HFF-Myc (cell line): Measurements from ENCODE around the gene GET4.
"Not testable (repeated sequence)": the region's sequence is repeated elsewhere in the genome, so short reads cannot be mapped to it uniquely, and the experiment has no call there.

Source experiments
- DNase-seq: peaks from one replicate; pipeline ENCODE4 v3.0.0-alpha.2; 2011; ENCODE audit warnings: low read depth; ENCODE audit errors: extremely low read depth
- H3K4me3 ChIP-seq: replicated peaks from 2 replicates; pipeline ENCODE4 v1.5.1; 2011; ENCODE audit warnings: low read depth, mild to moderate bottlenecking, control low read depth, low read length
- TF ChIP-seq, protein P1 (sequence below): IDR thresholded peaks from 2 replicates; pipeline ENCODE4 v1.5.1; 2012; ENCODE audit warnings: mild to moderate bottlenecking, low read depth, low read length, control low read depth; ENCODE audit errors: missing control alignments

GET4 gene

DNA sequence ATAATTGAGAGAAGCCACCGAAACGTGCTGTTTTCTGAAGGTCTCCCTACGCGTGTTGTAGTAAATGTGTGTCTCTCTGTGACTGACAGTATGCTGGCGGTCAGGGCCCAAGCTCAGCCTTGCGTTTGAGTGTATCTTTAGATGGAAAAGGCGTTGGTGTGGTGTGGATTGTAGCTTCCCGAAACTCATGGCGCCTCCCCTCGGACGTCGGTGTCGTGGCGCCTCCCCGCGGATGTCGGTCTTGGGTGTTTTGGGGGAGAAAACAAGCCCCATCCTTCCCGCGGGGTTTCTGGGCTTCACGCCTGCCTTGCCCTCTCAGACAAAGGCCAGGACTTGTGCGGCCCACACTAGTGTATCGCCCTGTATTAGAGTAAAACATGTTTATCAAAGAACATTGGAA lies 31.3 kb upstream of the GET4 start:
- H3K4me3 ChIP-seq = no peak overlapping the region
- TF ChIP-seq, protein P1, sequence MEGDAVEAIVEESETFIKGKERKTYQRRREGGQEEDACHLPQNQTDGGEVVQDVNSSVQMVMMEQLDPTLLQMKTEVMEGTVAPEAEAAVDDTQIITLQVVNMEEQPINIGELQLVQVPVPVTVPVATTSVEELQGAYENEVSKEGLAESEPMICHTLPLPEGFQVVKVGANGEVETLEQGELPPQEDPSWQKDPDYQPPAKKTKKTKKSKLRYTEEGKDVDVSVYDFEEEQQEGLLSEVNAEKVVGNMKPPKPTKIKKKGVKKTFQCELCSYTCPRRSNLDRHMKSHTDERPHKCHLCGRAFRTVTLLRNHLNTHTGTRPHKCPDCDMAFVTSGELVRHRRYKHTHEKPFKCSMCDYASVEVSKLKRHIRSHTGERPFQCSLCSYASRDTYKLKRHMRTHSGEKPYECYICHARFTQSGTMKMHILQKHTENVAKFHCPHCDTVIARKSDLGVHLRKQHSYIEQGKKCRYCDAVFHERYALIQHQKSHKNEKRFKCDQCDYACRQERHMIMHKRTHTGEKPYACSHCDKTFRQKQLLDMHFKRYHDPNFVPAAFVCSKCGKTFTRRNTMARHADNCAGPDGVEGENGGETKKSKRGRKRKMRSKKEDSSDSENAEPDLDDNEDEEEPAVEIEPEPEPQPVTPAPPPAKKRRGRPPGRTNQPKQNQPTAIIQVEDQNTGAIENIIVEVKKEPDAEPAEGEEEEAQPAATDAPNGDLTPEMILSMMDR = no peak
- no peak for DNase-seq

DNA sequence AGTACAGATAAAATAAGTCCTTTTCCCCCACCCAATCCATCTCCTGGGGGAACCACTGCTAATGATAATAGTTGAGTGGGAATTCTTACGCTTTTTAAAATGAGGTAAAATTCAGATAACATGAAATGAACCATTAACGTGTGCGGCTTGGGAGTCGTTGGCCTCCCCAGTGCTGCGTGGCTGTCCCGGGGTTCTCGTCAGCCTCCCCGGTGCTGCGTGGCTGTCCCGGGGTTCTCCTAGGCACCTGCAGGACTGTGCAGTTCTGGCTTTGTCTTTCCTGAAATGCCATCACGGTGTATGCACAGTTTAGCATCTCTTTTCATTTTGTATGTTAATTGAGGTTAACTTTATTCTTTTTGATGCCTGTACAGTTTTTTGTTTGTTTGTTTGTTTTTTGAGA lies 30.6 kb upstream of the GET4 start:
- no peak overlapping the region for H3K4me3 ChIP-seq
- DNase-seq = no peak
- TF ChIP-seq, protein P1 = no peak

DNA sequence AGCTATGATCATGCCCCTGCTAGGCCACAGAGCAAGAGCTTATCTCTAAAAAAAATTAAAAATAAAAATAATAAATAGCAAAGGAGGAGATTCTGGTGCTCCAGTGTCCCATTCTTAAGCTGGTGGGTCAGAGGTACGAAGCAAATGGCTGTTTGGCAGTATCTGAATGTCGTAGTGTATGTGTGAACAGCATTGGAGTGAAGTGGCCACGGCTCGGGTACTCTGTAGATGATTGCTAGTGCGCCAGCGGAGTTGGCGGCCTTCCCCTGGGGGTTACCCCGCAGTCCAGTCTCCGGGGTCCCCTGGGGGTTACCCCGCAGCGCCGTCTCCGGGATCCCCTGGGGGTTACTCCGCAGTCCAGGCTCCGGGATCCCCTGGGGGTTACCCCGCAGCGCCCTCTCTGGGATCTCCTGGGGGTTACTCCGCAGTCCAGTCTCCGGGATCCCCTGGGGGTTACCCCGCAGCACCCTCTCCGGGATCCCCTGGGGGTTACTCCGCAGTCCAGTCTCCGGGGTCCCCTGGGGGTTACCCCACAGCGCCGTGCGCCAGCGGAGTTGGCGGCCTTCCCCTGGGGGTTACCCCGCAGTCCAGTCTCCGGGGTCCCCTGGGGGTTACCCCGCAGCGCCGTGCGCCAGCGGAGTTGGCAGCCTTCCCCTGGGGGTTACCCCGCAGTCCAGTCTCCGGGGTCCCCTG lies 29.2 kb upstream of the GET4 start:
- H3K4me3 ChIP-seq, DNase-seq: not testable (repeated sequence)

DNA sequence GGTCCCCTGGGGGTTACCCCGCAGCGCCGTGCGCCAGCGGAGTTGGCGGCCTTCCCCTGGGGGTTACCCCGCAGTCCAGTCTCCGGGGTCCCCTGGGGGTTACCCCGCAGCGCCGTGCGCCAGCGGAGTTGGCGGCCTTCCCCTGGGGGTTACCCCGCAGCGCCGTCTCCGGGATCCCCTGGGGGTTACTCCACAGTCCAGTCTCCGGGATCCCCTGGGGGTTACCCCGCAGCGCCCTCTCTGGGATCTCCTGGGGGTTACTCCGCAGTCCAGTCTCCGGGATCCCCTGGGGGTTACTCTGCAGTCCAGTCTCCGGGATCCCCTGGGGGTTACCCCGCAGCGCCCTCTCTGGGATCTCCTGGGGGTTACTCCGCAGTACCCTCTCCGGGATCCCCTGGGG lies 28.6 kb upstream of the GET4 start:
- DNase-seq, H3K4me3 ChIP-seq: not testable (repeated sequence)

DNA sequence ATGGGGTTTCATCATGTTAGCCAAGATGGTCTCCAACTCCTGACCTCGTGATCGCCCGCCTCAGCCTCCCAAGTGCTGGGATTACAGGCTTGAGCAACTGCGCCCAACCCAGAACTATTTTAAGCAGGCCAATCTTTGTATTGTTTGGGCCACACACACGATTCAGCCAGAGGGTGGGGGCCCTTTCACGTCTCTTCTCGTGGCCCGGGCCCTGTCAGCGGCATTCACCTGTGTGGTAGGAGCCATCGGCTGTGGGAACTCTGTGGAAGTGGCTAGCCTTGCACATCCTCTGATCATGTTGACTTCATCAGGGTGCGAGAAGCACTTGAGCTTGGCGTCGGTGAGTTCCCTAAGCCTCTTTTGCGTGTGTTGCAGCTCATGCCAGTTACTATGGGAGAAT lies 27.2 kb upstream of the GET4 start:
- TF ChIP-seq, protein P1 = no peak
- no peak for DNase-seq
- no peak overlapping the region for H3K4me3 ChIP-seq

DNA sequence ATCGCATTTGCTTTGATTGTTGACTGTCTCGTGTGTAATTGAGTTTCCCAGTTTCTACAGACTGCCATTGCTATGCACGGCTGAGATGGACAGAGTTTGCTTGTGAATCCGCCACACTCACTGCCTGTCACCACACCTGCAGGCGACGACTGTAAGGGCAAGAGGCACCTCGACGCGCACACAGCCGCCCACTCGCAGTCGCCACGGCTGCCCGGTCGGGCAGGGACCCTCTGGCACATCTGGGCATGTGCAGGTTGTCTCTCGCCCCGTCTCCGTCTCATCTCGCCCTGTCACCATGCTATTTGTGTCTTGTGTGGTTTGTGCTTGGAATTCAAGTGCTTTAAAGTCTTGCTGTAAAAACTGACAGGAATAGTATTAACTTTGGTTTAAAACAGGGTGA lies 26.6 kb upstream of the GET4 start:
- DNase-seq = no peak

DNA sequence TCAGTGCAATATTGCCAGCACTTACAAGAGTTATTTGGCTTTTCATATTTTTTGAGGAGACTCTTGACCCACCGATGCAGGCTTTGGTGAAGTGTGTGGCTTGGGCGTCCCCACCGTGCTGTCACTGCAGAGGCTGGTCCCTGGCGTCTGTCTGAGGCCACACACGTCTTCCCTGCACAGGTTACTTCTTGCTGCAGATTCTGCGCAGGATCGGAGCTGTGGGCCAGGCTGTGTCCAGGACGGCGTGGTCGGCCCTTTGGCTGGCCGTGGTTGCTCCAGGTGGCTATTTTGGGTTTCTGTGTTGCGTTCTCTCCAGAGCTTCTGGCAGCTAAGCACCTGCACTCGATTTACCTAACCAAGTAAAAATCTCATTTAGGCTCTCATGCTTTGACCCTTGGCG lies 25.1 kb upstream of the GET4 start:
- TF ChIP-seq, protein P1 = no peak
- DNase-seq = no peak
- no peak overlapping the region for H3K4me3 ChIP-seq

More for the DNA sequence above, 26.6 kb upstream of the GET4 start:
- TF ChIP-seq, protein P1 = no peak
- H3K4me3 ChIP-seq = no peak overlapping the region
